BJ (cell line): ENCODE measurements around the gene NEK7. TPM values are rescaled to one million over a fixed set of nuclear protein-coding genes. Genes with fewer than 3 reads are reported as not detected.
"Not testable (repeated sequence)": the region's sequence is repeated elsewhere in the genome, so short reads cannot be mapped to it uniquely, and the experiment has no call there.

Experiments
- CTCF ChIA-PET: fragments of 350-600 bp; formaldehyde crosslinking; extraction: SDS; loops from one replicate; lab custom pipeline; 2021; ENCODE audit warnings: antibody characterized with exemption, inconsistent platforms; lab: Yijun Ruan, JAX
- POLR2A ChIA-PET: fragments of 300-600 bp; sonication (Branson Sonifier 250); formaldehyde crosslinking; extraction: SDS; loops from one replicate; lab custom pipeline; 2021; ENCODE audit warnings: antibody characterized with exemption; lab: Charles Lee
- DNase-seq: peaks from one replicate; pipeline ENCODE4 v3.0.0-alpha.2; 2011; ENCODE audit warnings: low read depth
- H3K27me3 ChIP-seq: 2 replicates; pipeline ENCODE4 v1.6.0; 2011; ENCODE audit warnings: low read length; ENCODE audit not compliant: control insufficient read depth, insufficient read depth
- H3K36me3 ChIP-seq: 2 replicates; pipeline ENCODE4 v1.5.1; 2011; ENCODE audit warnings: low read length; ENCODE audit not compliant: control insufficient read depth, insufficient read depth
- H3K4me3 ChIP-seq: 2 replicates; pipeline ENCODE4 v1.5.1; 2011; ENCODE audit warnings: low read depth, mild to moderate bottlenecking, control low read depth, low read length
- CTCF ChIP-seq: IDR thresholded peaks from 2 replicates; pipeline ENCODE4 v1.5.1; 2011; ENCODE audit warnings: low read depth, mild to moderate bottlenecking, control low read depth, inconsistent platforms, low read length, moderate library complexity; ENCODE audit not compliant: insufficient read depth
- polyA plus RNA-seq: library from polyadenylated mRNA; depleted of rRNA; stranded (reverse); fragments of >200 nt; gene quantifications from 2 replicates; pipeline ENCODE4 v1.2.3, GENCODE V29; 2011

NEK7 gene
- polyA plus RNA-seq, 1 experiment = 428 TPM

DNA sequence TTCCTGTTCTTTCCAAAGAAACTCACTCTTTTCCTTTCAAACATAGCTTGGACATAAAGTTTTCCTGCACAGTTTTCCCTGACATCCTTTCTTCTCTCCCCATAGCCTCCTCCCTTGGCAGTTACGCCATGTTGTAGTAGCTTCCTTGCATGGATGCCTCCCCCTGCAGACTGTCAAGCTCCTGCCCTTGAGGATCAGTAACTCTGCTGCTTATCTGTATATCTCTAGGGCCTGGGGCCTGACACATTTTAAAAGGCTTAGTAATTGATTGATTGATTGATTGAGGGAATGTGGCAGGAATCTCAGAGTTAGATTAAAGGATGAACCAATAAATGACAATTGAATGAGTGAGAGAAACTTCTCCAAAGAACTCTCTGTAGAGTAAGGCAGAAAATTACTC, 143.7 kb downstream of the NEK7 start:
- no peak for TF ChIP-seq CTCF
- CTCF ChIA-PET = no interaction called here
- H3K4me3 ChIP-seq = no peak overlapping the region
- no peaks in the 10 kb centered on the region for H3K27me3 ChIP-seq
- DNase-seq = no peak
- POLR2A ChIA-PET = no interaction called here
- H3K36me3 ChIP-seq = peaks cover 5% of the 10 kb centered on the region

DNA sequence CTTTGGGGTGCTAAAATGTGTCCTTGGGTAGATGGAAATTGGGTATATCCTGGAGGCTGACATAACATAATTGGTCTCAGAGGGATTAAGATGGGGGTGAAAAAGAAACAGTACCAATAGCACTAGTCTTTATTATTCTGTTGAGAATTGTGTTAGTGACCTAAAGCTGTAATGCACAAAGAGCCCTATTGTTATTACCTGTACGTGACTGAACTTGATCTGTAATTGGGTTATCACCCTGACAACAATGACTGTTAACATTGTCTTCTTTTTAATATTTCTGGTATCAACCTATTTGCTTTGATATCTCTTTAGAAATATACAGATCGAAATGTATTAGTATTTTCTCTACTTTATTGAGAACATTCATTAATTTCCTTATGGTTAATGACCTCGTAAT, 147.6 kb downstream of the NEK7 start:
- ChIA-PET POLR2A (interaction anchor here (0.5 kb wide), 1 partner anchor 11 kb away, joined by 3 read pairs; no protein-coding TSS in a partner anchor), CTCF (no interaction called here)
- no peaks in the 10 kb centered on the region for H3K27me3 ChIP-seq
- no peaks in the 10 kb centered on the region; the same call in 1 of the 2 replicates for H3K36me3 ChIP-seq
- H3K4me3 ChIP-seq = no peak overlapping the region
- no peak for DNase-seq
- TF ChIP-seq CTCF = no peak

DNA sequence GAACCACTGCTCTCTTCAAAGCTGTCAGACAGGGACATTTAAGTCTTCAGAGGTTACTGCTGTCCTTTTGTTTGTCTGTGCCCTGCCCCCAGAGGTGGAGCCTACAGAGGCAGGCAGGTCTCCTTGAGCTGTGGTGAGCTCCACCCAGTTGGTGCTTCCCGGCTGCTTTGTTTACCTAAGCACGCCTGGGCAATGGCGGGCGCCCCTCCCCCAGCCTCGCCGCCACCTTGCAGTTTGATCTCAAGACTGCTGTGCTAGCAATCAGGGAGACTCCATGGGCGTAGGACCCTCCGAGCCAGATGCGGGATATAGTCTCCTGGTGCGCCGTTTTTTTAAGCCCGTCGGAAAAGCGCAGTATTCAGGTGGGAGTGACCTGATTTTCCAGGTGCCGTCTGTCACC, 158.0 kb downstream of the NEK7 start:
- H3K4me3 ChIP-seq, H3K27me3 ChIP-seq, H3K36me3 ChIP-seq, POLR2A ChIA-PET, DNase-seq, CTCF ChIA-PET: not testable (repeated sequence)

DNA sequence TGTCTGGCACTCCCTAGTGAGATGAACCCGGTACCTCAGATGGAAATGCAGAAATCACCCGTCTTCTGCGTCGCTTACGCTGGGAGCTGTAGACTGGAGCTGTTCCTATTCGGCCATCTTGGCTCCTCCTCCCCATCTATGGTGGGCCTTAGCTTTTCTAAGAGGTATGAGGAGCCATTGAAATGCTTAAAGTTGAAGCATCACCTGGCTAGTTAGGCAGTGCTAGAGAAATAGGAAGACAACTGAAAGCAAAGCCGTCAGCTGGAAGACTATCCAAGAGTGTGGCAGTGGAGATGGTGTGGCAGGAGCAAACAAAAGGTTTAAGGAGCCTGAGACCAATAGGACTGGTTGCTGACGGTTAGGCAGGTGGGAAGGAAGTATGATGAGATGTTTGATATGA, 158.5 kb downstream of the NEK7 start:
- H3K27me3 ChIP-seq, H3K36me3 ChIP-seq, H3K4me3 ChIP-seq, DNase-seq, POLR2A ChIA-PET: not testable (repeated sequence)
- CTCF ChIA-PET = interaction anchor here (0.6 kb wide), 1 partner anchor 29 kb away, joined by 3 read pairs; no protein-coding TSS in a partner anchor

GRCh38 chr1:198316546-198317100, 159.8 kb downstream of the NEK7 start:
- CTCF ChIA-PET = no interaction called here
- no peak for DNase-seq
- Histone ChIP-seq H3K27me3 (no peaks in the 10 kb centered on the region), H3K36me3 (peaks cover 3% of the 10 kb centered on the region; the same call in 1 of the 2 replicates), H3K4me3 (no peak overlapping the region)
- POLR2A ChIA-PET = no interaction called here
- TF ChIP-seq CTCF = no peak

- DNase-seq = no peak
- Histone ChIP-seq H3K36me3 (peaks cover 3% of the 10 kb centered on the region; the same call in 1 of the 2 replicates), H3K4me3 (no peak overlapping the region), H3K27me3 (no peaks in the 10 kb centered on the region)
- TF ChIP-seq CTCF = no peak
- ChIA-PET CTCF (interaction anchor here (0.6 kb wide), 1 partner anchor 33 kb away, joined by 3 read pairs; no protein-coding TSS in a partner anchor), POLR2A (no interaction called here)
Observed at GRCh38 chr1:198318085-198318484, 161.3 kb downstream of the NEK7 start.
